Ureter (tissue), 1 donor: ENCODE results near the gene RBM14. TPM values are rescaled to one million over a fixed set of nuclear protein-coding genes. Genes with fewer than 3 reads are reported as not detected.

Source experiments
- total RNA-seq: library from RNA; stranded (reverse); gene quantifications from one replicate; pipeline ENCODE4 v1.2.4, GENCODE V29; 2023
- donor health status: DM: yes; HTN: yes; CAD: no.

The RBM14 gene
- total RNA-seq, 1 donor from 2014 or later = 105 TPM

Other genes starting within 250 kb of the RBM14 start
- 13.0 TPM for gene SLC29A2, start 244.9 kb upstream of the RBM14 start, total RNA-seq
- 1.2 TPM for gene NPAS4, start 195.6 kb upstream of the RBM14 start, total RNA-seq
- gene MRPL11, start 177.8 kb upstream of the RBM14 start, total RNA-seq = 47.0 TPM
- 11.0 TPM for gene PELI3, start 149.7 kb upstream of the RBM14 start, total RNA-seq
- gene DPP3, start 136.2 kb upstream of the RBM14 start, total RNA-seq = 66.3 TPM
- 59.8 TPM for gene BBS1, start 106.0 kb upstream of the RBM14 start, total RNA-seq
- gene ZDHHC24, start 70.6 kb upstream of the RBM14 start, total RNA-seq = 14.2 TPM
- gene ACTN3, start 69.7 kb upstream of the RBM14 start, total RNA-seq = 0.16 TPM
- gene CTSF, start 48.0 kb upstream of the RBM14 start, total RNA-seq = 27.0 TPM
- gene CCDC87, start 23.6 kb upstream of the RBM14 start, total RNA-seq = 0.55 TPM
- 34.8 TPM for gene CCS, start 23.4 kb upstream of the RBM14 start, total RNA-seq
- 176 TPM for gene RBM4, start 22.1 kb downstream of the RBM14 start, total RNA-seq
- gene RBM4B, start 61.3 kb downstream of the RBM14 start, total RNA-seq = 20.1 TPM
- gene SPTBN2, start 112.6 kb downstream of the RBM14 start, total RNA-seq = 33.7 TPM
- 17.6 TPM for gene RCE1, start 226.8 kb downstream of the RBM14 start, total RNA-seq
- gene LRFN4, start 240.4 kb downstream of the RBM14 start, total RNA-seq = 18.3 TPM